ENCODE measurements around the gene NDC1.
"Not testable (repeated sequence)": the region's sequence is repeated elsewhere in the genome, so short reads cannot be mapped to it uniquely, and the experiment has no call there.

Gene NDC1

DNA sequence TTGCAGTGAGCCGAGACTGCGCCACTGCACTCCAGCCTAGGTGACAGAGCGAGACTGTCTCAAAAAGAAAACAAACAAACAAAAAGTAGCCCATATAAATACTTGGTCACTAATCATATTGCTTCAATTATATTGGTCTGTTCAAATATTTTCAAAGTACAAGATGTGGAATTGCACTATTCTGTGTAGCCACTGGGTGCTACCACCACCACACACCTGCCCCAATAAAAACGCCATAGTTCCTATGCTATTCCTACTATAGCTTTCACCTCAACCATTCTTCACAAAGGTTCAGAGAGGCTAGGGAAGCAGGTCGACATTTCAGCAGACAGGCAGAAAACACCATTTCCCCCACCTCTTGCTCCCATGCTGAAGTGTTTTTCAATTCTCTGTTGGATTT, 16.7 kb downstream of the NDC1 start:
- TF ChIP-seq, protein P1, sequence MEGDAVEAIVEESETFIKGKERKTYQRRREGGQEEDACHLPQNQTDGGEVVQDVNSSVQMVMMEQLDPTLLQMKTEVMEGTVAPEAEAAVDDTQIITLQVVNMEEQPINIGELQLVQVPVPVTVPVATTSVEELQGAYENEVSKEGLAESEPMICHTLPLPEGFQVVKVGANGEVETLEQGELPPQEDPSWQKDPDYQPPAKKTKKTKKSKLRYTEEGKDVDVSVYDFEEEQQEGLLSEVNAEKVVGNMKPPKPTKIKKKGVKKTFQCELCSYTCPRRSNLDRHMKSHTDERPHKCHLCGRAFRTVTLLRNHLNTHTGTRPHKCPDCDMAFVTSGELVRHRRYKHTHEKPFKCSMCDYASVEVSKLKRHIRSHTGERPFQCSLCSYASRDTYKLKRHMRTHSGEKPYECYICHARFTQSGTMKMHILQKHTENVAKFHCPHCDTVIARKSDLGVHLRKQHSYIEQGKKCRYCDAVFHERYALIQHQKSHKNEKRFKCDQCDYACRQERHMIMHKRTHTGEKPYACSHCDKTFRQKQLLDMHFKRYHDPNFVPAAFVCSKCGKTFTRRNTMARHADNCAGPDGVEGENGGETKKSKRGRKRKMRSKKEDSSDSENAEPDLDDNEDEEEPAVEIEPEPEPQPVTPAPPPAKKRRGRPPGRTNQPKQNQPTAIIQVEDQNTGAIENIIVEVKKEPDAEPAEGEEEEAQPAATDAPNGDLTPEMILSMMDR (IDR thresholded peaks at IDR 0.05; ENCODE audit: extremely low read depth, missing control alignments), result no peak
- no peak for DNase-seq (ENCODE audit: low spot score)

DNA sequence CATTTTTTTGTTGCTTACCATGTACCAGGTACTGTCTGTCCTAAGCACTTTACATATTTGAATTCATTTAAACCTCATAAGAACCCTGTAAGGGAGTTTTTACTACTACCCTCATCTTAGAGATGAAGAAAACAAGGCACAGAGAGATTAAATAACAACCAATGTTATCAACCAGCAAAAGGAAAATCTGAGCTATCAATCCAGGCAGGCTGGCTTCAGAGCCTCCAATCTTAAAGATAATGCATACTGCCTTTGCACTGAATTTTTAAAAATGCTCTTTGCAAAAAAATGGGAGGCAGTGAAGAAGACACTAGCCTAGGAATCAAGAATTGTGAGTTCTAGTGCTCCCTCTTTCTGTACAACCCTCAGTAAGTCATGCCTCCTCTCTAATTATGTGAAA, 18.7 kb downstream of the NDC1 start:
- TF ChIP-seq, protein P1 (IDR thresholded peaks at IDR 0.05; ENCODE audit: extremely low read depth, missing control alignments), result no peak
- DNase-seq (ENCODE audit: low spot score), result no peak

DNA sequence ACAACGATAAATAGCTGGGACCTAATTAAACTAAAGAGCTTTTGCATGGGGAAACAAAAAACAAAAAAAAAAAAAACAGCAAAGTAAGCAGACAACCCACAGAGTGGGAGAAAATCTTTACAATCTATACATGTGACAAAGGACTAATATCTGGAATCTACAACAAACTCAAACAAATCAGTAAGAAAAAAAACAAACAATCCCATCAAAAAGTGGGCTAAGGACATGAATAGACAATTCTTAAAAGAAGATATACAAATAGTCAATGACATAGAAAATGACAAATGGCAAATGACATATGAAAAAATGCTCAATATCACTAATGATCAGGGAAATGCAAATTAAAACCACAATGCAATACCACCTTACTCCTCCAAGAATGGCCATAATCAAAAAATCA, 21.5 kb downstream of the NDC1 start:
- DNase-seq (ENCODE audit: low spot score), result not testable (repeated sequence)

DNA sequence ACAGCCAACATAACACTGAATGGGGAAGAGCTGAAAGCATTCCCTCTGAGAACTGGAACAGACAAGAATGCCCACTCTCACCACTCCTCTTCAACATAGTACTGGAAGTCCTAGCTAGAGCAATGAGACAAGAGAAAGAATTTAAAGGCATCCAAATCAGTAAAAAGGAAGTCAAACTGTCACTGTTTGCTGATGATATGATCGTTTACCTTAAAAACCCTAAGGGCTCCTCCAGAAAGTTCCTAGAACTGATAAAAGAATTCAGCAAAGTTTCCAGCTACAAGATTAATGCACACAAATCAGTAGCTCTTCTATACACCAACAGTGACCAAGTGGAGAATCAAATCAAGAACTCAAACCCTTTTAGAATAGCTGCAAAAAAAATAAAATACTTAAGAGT, 22.6 kb downstream of the NDC1 start:
- DNase-seq (ENCODE audit: low spot score), result not testable (repeated sequence)

DNA sequence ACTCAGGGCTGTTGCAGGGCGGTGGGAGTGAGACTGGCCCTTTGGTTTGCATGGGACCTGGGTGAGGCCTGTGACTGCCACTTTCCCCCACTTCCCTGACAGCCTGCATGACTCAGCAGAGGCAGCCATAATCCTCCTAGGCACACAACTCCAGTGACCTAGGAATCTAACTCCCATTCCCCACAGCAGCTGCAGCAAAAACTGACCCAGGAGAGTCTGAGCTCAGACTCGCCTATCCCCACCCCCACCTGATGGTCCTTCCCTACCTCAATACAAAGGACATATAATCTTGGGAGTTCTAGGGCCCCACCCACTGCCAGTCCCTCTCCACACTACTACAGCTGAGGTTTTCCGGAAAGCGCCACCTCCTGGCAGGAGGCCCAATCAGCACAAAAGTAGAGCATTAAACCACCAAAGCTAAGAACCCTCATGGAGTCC, 26.7 kb downstream of the NDC1 start:
- TF ChIP-seq, protein P1 (IDR thresholded peaks at IDR 0.05; ENCODE audit: extremely low read depth, missing control alignments), result no peak
- no peak for DNase-seq (ENCODE audit: low spot score)

DNA sequence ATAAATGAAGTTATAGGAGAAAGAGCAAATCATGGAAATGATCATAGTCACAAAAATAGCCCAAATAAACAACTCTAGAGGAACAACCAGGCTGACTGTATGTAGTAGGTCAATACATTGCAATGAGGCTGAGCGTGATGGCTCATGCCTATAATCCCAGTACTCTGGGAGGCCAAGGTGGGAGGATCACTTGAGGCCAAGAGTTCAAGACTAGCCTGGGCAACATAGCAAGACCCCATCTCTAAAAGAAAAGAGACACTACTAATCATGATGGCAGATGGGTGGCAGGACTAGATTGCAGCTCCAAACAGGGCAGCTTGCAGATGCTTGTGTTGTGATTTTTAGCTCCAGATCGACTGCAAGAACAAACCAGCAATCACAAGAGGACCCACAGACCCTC, 27.6 kb downstream of the NDC1 start:
- no peak for DNase-seq (ENCODE audit: low spot score)
- TF ChIP-seq, protein P1 (IDR thresholded peaks at IDR 0.05; ENCODE audit: extremely low read depth, missing control alignments), result no peak

DNA sequence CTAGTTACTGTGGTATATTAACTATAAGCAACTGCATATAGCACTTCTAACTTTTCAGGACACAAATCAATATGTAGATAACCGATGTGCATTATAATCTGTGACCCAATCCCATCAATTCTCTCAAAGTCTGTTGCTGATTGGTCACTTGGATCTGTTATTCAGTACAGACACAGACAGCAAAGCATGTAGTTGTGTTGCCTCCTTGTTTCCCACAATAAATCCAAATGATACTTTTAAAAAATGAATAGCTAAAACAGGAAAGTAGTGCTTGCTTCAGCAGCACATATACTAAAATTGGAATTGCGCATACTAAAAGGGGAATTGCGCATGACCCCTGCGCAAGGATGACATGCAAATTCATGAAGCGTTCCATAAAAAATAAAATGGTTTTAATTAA, 28.1 kb downstream of the NDC1 start:
- no peak for DNase-seq (ENCODE audit: low spot score)
- TF ChIP-seq, protein P1 (IDR thresholded peaks at IDR 0.05; ENCODE audit: extremely low read depth, missing control alignments), result no peak

DNA sequence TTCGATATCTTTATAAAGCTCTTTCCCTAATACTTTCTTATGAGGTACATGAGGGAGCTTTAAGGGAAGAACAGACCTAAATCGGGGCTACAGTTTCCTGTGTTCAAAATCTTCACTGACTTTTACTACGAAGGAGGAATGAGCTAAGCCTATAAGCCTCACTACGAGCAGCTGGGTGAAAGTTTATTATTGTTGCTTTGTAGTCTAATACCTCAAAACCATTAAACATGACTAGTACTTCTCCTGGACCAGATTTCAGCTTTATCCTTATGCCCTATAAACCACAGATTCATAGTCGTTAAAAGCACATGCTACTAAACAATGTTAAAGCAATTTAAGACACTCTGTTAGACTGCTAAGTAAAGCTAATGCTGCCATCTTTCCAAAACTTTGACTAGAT, 30.2 kb downstream of the NDC1 start:
- TF ChIP-seq, protein P1 (IDR thresholded peaks at IDR 0.05; ENCODE audit: extremely low read depth, missing control alignments), result no peak
- DNase-seq (ENCODE audit: low spot score), result no peak
